NOMO-1 treated with dmso at 0.1 percent for 144 hours (cell line): ENCODE measurements around the gene CREB5.

ENCODE experiments used
- DNase-seq: peaks from one replicate; lab custom pipeline; 2025; ENCODE audit not compliant: unreplicated experiment; lab: John Stamatoyannopoulos, UW

The CREB5 gene

GRCh38 chr7:28872226-28872625, 459.9 kb downstream of the CREB5 start:
- DNase-seq = no peak

- no peak for DNase-seq
Measured at GRCh38 chr7:28873365-28873764, 461.0 kb downstream of the CREB5 start.

DNA sequence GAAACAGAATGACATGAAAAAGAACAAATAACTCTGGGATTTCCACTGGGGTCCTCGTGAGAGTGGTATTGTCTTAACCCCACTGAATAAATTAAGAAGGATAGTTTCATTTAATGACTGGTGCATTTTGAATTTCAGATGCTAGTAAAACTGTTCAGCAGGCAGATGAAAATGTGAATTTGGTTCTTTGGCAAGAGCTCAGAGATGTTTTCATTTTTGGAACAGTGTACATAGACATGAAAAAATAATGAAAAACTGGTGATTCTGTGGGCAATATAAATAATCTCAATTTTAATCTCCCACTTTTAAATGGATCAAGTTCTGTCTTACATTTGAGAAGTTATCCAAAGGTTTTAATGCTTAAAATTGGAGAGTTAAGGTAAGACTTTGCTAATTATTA, 461.7 kb downstream of the CREB5 start:
- no peak for DNase-seq
